PC-9 (cell line): ENCODE data around the gene RBM25. TPM values are rescaled to one million over a fixed set of nuclear protein-coding genes. Genes with fewer than 3 reads are reported as not detected.

ENCODE experiments used
- BruUV-seq: library from RNA; stranded (reverse); fragments of 400-500 nt; replicated peaks from 2 replicates; lab custom pipeline; 2021; lab: Mats Ljungman, UMichigan
- CTCF ChIA-PET: fragments of 300-600 bp; sonication (Branson Sonifier 250); formaldehyde crosslinking; loops from one replicate; lab custom pipeline; 2022; ENCODE audit warnings: antibody characterized with exemption; lab: Charles Lee
- POLR2A ChIA-PET: fragments of 300-600 bp; sonication (Branson Sonifier 250); formaldehyde crosslinking; loops from one replicate; lab custom pipeline; 2022; ENCODE audit warnings: antibody characterized with exemption; ENCODE audit not compliant: unreplicated experiment; lab: Charles Lee
- DNase-seq, 2 experiments: peaks; one replicate each; pipeline versions ENCODE4 v3.0.0 to v3.0.0-alpha.2; 2015 to 2022; ENCODE audit warnings: mixed read lengths in 1 of 2
- H2AFZ ChIP-seq: fragments of 200-600 bp; sonication (generic); 2 replicates; pipeline ENCODE4 v1.8.1; 2017; ENCODE audit warnings: antibody characterized with exemption
- H3F3A ChIP-seq: fragments of 200-600 bp; sonication (generic); 2 replicates; pipeline ENCODE4 v1.8.1; 2017; ENCODE audit warnings: antibody characterized with exemption, mild to moderate bottlenecking, low read depth; ENCODE audit not compliant: insufficient read depth
- H3K27ac ChIP-seq: fragments of 200-600 bp; sonication (generic); 2 replicates; pipeline ENCODE4 v1.6.1; 2016; ENCODE audit warnings: mixed run types
- H3K27me3 ChIP-seq: fragments of 200-600 bp; sonication (generic); 2 replicates; pipeline ENCODE4 v1.6.1; 2016; ENCODE audit warnings: low read depth, mixed run types; ENCODE audit not compliant: insufficient read depth
- H3K36me3 ChIP-seq: fragments of 200-600 bp; sonication (generic); 2 replicates; pipeline ENCODE4 v1.6.1; 2016; ENCODE audit warnings: low read depth, mixed run types
- H3K4me1 ChIP-seq: fragments of 200-600 bp; sonication (generic); replicated peaks from 2 replicates; pipeline ENCODE4 v1.6.1; 2016; ENCODE audit warnings: mixed run types; ENCODE audit not compliant: insufficient read depth
- H3K4me2 ChIP-seq: fragments of 200-600 bp; sonication (generic); 2 replicates; pipeline ENCODE4 v1.6.1; 2017; ENCODE audit warnings: mixed run types
- H3K4me3 ChIP-seq: fragments of 200-600 bp; sonication (generic); 2 replicates; pipeline ENCODE4 v1.6.1; 2016; ENCODE audit warnings: mixed run types
- H3K79me2 ChIP-seq: fragments of 200-600 bp; sonication (generic); 2 replicates; pipeline ENCODE4 v1.6.1; 2017; ENCODE audit warnings: low read depth, mixed run types
- H3K9me2 ChIP-seq: fragments of 200-600 bp; sonication (generic); 2 replicates; pipeline ENCODE4 v1.8.1; 2017; ENCODE audit warnings: mild to moderate bottlenecking; ENCODE audit not compliant: insufficient read depth
- H3K9me3 ChIP-seq: fragments of 200-600 bp; sonication (generic); 2 replicates; pipeline ENCODE4 v1.8.1; 2016; ENCODE audit warnings: low read depth; ENCODE audit not compliant: insufficient read depth
- H4K20me1 ChIP-seq: fragments of 200-600 bp; sonication (generic); 2 replicates; pipeline ENCODE4 v1.8.1; 2017; ENCODE audit not compliant: insufficient read depth
- CTCF ChIP-seq: fragments of 200-600 bp; sonication (generic); conservative IDR thresholded peaks from 2 replicates; pipeline ENCODE4 v1.6.1; 2017; ENCODE audit warnings: mixed run types, antibody characterized with exemption, mild to moderate bottlenecking, moderate library complexity
- EZH2 ChIP-seq: fragments of 200-600 bp; sonication (generic); IDR thresholded peaks from 2 replicates; pipeline ENCODE4 v1.8.0; 2017; ENCODE audit warnings: antibody characterized with exemption, low read depth
- intact Hi-C: fragments of 100-400 bp; cut with micrococcal nuclease; formaldehyde crosslinking; loops from one replicate; pipeline ENCODE4 v1.10.0; 2022; ENCODE audit not compliant: unreplicated experiment
- total RNA-seq: library from RNA; stranded (reverse); gene quantifications from 2 replicates; pipeline ENCODE4 v1.2.3, GENCODE V29; 2021

The RBM25 gene
- total RNA-seq, 1 experiment from 2014 or later: 68.9 TPM

GRCh38 chr14:73091044-73091443, 32.7 kb downstream of the RBM25 start:
- peaks cover 13% of the 10 kb centered on the region for H3F3A ChIP-seq
- TF ChIP-seq EZH2 (no peak), CTCF (no peak)
- no peaks in the 10 kb centered on the region for H3K4me1 ChIP-seq
- H3K9me2 ChIP-seq: no peaks in the 10 kb centered on the region
- H3K27me3 ChIP-seq: no peaks in the 10 kb centered on the region
- peaks cover 37% of the 10 kb centered on the region for H3K36me3 ChIP-seq
- H2AFZ ChIP-seq: no peak overlapping the region
- no peaks in the 10 kb centered on the region for H3K9me3 ChIP-seq
- no peak overlapping the region for H3K4me3 ChIP-seq
- H3K27ac ChIP-seq: no peak overlapping the region
- H3K79me2 ChIP-seq: peaks cover 35% of the 10 kb centered on the region; the same call in 1 of the 2 replicates
- BruUV-seq: no TSS peak
- intact Hi-C loops: no loop called here
- CTCF ChIA-PET: no interaction called here
- peaks cover 54% of the 10 kb centered on the region for H4K20me1 ChIP-seq
- POLR2A ChIA-PET: no interaction called here
- no peak overlapping the region for H3K4me2 ChIP-seq
- no peak for DNase-seq

GRCh38 chr14:73097421-73097820, 39.1 kb downstream of the RBM25 start:
- TF ChIP-seq EZH2 (no peak), CTCF (no peak)
- no peak overlapping the region for H2AFZ ChIP-seq
- no peaks in the 10 kb centered on the region for H3K9me3 ChIP-seq
- DNase-seq: no peak
- H3K4me3 ChIP-seq: no peak overlapping the region
- no peaks in the 10 kb centered on the region for H3K4me1 ChIP-seq
- peaks cover 32% of the 10 kb centered on the region for H3F3A ChIP-seq
- H3K79me2 ChIP-seq: 0 out of 2 replicates have a peak, but pooled peaks cover 13% of the 10 kb centered on the region
- H3K27ac ChIP-seq: no peak overlapping the region
- CTCF ChIA-PET: no interaction called here
- intact Hi-C loops: no loop called here
- POLR2A ChIA-PET: no interaction called here
- no peaks in the 10 kb centered on the region for H3K9me2 ChIP-seq
- H3K27me3 ChIP-seq: no peaks in the 10 kb centered on the region
- BruUV-seq: no TSS peak
- peaks cover 40% of the 10 kb centered on the region for H3K36me3 ChIP-seq
- H4K20me1 ChIP-seq: peaks cover 45% of the 10 kb centered on the region
- H3K4me2 ChIP-seq: no peak overlapping the region

GRCh38 chr14:73100334-73100733, 42.0 kb downstream of the RBM25 start:
- no peaks in the 10 kb centered on the region for H3K4me1 ChIP-seq
- DNase-seq: no peak
- no peak for TF ChIP-seq EZH2
- no peak for TF ChIP-seq CTCF
- no peaks in the 10 kb centered on the region for H3K9me3 ChIP-seq
- no peak overlapping the region for H3K4me2 ChIP-seq
- no peak overlapping the region for H3K27ac ChIP-seq
- H3F3A ChIP-seq: peaks cover 46% of the 10 kb centered on the region
- H4K20me1 ChIP-seq: peaks cover 31% of the 10 kb centered on the region
- intact Hi-C loops: no loop called here
- H3K79me2 ChIP-seq: 0 out of 2 replicates have a peak, but pooled peaks cover 8% of the 10 kb centered on the region
- no peaks in the 10 kb centered on the region for H3K27me3 ChIP-seq
- peaks cover 40% of the 10 kb centered on the region for H3K36me3 ChIP-seq
- no peaks in the 10 kb centered on the region for H3K9me2 ChIP-seq
- no TSS peak for BruUV-seq
- ChIA-PET CTCF (interaction anchor here (0.6 kb wide), 1 partner anchor 1778 kb away, joined by 5 read pairs; no protein-coding TSS in a partner anchor), POLR2A (interaction anchor here (0.7 kb wide), 1 partner anchor 311 kb away, joined by 6 read pairs; no protein-coding TSS in a partner anchor)
- no peak overlapping the region for H3K4me3 ChIP-seq
- H2AFZ ChIP-seq: no peak overlapping the region
